Activated CD8-positive, alpha-beta memory T cell treated with anti-CD3 and anti-CD28 coated beads, Interleukin-2, amount 10 ng/mL, durations not matched to agents 7 days and 5 days (primary cell): ENCODE results near the gene AHNAK2. TPM values are rescaled to one million over a fixed set of nuclear protein-coding genes. Genes with fewer than 3 reads are reported as not detected.

Source experiments
- ATAC-seq: fragments of 150-1000 bp; cut with Tn5 transposase; one replicate; pipeline ENCODE4 v1.10.0; 2021; ENCODE audit warnings: moderate library complexity
- CTCF ChIA-PET: fragments of 350-600 bp; sonication (Branson Sonifier 250); formaldehyde crosslinking; loops from one replicate; lab custom pipeline; 2021; ENCODE audit warnings: antibody characterized with exemption; lab: Charles Lee
- DNase-seq: peaks from one replicate; pipeline ENCODE4 v3.0.0-alpha.2; 2020
- H3K27ac Mint-ChIP-seq: one replicate; pipeline ENCODE4 v1.8.0; 2021; ENCODE audit warnings: mild to moderate bottlenecking, mixed read lengths
- H3K27me3 Mint-ChIP-seq: one replicate; pipeline ENCODE4 v1.8.0; 2021; ENCODE audit warnings: mixed read lengths
- H3K36me3 Mint-ChIP-seq: one replicate; pipeline ENCODE4 v1.8.0; 2021; ENCODE audit warnings: mild to moderate bottlenecking, mixed read lengths
- H3K4me1 Mint-ChIP-seq: one replicate; pipeline ENCODE4 v1.8.0; 2021; ENCODE audit warnings: mixed read lengths
- H3K4me3 Mint-ChIP-seq: one replicate; pipeline ENCODE4 v1.8.0; 2021; ENCODE audit warnings: mild to moderate bottlenecking, moderate library complexity, mixed read lengths
- H3K9me3 Mint-ChIP-seq: one replicate; pipeline ENCODE4 v1.8.0; 2022; ENCODE audit warnings: low read depth, mixed read lengths
- total RNA-seq, 2 experiments: library from RNA; stranded (reverse); gene quantifications; one replicate each; pipeline ENCODE4 v1.2.3, GENCODE V29; 2021

AHNAK2 gene
- total RNA-seq, 2 experiments from 2014 or later: not detected

DNA sequence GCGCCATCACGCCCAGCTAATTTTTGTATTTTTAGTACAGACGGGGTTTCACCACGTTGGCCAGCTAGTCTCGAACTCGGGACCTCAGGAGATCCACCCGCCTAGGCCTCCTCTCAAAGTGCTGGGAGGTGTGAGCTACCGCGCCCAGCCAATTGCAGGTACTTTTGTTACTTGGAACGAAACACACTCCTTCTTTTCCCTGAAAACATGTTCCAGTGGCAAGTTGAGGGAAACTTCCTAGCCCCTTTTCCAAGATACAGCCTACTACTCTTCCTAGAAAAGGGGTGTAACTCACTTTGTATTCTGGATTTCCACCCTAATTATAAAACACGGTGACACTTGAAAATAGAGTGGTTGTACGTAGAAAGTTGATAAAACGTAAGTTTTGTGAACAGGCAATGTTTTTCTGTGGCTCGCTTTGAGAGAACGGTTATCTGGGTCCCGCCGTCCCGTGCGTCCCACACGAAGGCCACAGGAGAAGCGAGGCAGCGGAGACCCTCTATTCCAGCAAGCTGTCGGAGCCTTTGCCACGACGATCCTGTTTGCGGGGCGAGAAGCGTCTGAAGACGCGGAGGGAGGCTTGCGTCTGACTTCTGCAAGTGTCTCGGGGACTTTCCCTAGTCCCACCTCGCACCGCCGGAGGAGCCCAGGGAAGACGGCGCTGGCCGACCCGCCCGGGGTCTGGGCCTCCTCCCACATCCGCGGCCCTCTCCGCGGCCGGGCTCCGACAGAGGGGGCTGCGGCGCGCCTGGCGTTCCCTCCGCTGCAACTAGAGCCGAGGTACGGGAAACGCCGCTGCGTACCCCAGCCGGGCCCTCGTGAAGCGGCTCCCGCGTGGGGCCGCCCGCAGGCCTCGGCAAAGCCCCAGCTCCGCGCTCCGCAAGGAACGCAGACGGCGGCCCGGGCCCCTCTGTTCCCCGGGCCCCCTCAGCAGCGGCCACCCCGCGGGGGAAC, 42.0 kb upstream of the AHNAK2 start:
- no peaks in the 10 kb centered on the region for H3K9me3 Mint-ChIP-seq
- peaks cover 42% of the 10 kb centered on the region for H3K36me3 Mint-ChIP-seq
- ATAC-seq: peak; percentile 7
- CTCF ChIA-PET: interaction anchor here (0.8 to 7.2 kb wide), 17 partner anchors 11 to 462 kb away, joined by 3 to 96 read pairs (median 4); no protein-coding TSS in a partner anchor
- peaks cover 73% of the 10 kb centered on the region for H3K4me1 Mint-ChIP-seq
- no peaks in the 10 kb centered on the region for H3K27me3 Mint-ChIP-seq
- H3K27ac Mint-ChIP-seq: peak overlapping the region; percentile 89
- peak overlapping the region; percentile 98 for H3K4me3 Mint-ChIP-seq
- peak; percentile 76 for DNase-seq

DNA sequence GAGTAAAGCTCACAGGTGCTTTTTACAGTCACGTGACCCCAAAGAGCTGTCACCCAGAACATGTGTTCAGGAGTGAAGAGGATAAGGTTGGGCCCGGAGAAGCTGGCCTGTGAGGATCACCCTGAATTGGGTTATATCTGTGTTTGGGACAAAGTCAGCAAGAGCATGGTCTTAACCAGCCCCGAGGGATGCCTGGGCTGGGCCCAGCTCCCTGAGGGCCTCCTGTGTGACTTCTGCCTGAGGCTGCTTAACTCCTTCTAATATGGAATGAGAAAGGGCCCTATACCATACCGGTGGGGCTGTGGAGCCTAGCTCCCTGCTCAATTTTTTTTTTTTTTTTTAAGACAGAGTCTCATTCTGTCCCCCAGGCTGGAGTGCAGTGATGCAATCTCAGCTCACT, 40.2 kb upstream of the AHNAK2 start:
- H3K4me1 Mint-ChIP-seq: peaks cover 77% of the 10 kb centered on the region
- peaks cover 47% of the 10 kb centered on the region for H3K36me3 Mint-ChIP-seq
- ATAC-seq: no peak
- no peaks in the 10 kb centered on the region for H3K27me3 Mint-ChIP-seq
- H3K4me3 Mint-ChIP-seq: peak overlapping the region; percentile 98
- no peaks in the 10 kb centered on the region for H3K9me3 Mint-ChIP-seq
- no peak for DNase-seq
- peak overlapping the region; percentile 89 for H3K27ac Mint-ChIP-seq
- CTCF ChIA-PET: interaction anchor here (0.8 to 7.2 kb wide), 11 partner anchors 9 to 464 kb away, joined by 3 to 96 read pairs (median 4); partner anchors contain the start of gene CLBA1

DNA sequence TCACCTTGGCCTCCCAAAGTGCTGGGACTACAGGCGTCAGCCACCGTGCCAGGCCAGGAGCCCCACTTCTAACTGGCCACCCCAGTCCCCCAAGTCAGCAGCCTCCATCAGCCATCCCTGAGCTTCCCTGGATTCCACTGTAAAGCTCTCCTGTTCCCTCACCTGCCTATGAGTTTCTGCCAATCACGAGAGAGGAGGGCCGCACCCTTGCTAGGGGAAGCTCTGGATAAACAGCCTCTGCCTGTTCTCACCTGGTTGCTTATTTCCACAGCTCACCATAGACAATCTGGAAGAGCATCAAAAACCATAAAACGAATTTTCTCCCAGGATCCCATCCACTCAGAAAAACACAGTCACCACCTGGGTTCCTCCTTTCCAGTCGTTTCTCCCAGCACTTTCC, 37.7 kb upstream of the AHNAK2 start:
- peak overlapping the region; percentile 42 for H3K27ac Mint-ChIP-seq
- CTCF ChIA-PET: interaction anchor here (1.0 to 7.2 kb wide), 2 partner anchors 28 to 39 kb away, joined by 3 to 96 read pairs; no protein-coding TSS in a partner anchor

DNA sequence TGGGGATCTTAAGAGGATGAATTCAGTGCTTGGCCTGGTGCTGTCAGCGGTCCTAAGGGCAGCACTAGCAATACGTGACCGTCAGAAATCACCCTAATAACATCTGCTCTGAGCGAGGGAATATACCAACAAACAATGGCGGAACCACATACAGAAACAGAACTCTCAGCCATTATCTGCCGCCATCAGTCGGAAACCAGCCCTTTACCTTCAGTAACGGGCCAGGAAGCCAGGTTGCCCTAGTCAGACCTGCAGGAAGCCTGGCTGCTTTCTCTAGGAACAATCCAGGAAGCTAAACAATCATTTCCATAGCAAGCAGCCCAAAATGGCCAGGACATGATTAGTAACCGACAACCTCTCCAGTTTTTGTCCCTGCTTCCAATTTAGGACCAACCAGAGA, 37.1 kb upstream of the AHNAK2 start:
- H3K4me3 Mint-ChIP-seq: peak overlapping the region; percentile 41
- no peaks in the 10 kb centered on the region for H3K9me3 Mint-ChIP-seq
- peak overlapping the region; percentile 42 for H3K27ac Mint-ChIP-seq
- ATAC-seq (peak; percentile 32), DNase-seq (no peak)
- H3K4me1 Mint-ChIP-seq: peaks cover 68% of the 10 kb centered on the region
- H3K36me3 Mint-ChIP-seq: peaks cover 63% of the 10 kb centered on the region
- H3K27me3 Mint-ChIP-seq: no peaks in the 10 kb centered on the region
- CTCF ChIA-PET: interaction anchor here (7.2 kb wide), 1 partner anchor 29 kb away, joined by 96 read pairs; no protein-coding TSS in a partner anchor

More for the DNA sequence above, 37.7 kb upstream of the AHNAK2 start:
- ATAC-seq: no peak
- peaks cover 68% of the 10 kb centered on the region for H3K4me1 Mint-ChIP-seq
- no peaks in the 10 kb centered on the region for H3K27me3 Mint-ChIP-seq
- H3K36me3 Mint-ChIP-seq: peaks cover 59% of the 10 kb centered on the region
- no peaks in the 10 kb centered on the region for H3K9me3 Mint-ChIP-seq
- peak overlapping the region; percentile 41 for H3K4me3 Mint-ChIP-seq
- no peak for DNase-seq

DNA sequence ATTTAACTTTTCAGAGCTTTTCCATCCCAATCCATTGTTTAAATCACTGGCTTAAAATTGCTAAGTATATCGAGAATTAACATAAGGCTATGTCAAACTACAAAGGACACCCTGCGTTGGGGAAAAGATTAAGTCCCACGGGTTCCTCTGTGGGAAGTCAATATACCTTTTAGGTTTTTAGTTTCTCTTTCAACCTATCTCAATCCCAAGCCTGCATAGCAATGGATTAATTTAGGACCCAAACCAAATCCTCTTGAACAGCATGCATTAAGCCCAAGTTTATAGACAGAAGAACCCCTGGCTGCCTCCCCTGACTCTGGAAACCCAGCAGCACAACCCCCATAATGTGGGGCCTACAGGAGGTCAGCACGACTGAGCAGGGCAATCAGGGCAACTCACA, 36.5 kb upstream of the AHNAK2 start:
- Mint-ChIP-seq H3K36me3 (peaks cover 62% of the 10 kb centered on the region), H3K27ac (peak overlapping the region; percentile 42), H3K9me3 (no peaks in the 10 kb centered on the region), H3K4me1 (peaks cover 68% of the 10 kb centered on the region), H3K27me3 (no peaks in the 10 kb centered on the region), H3K4me3 (peak overlapping the region; percentile 7)
- ATAC-seq: no peak
- no peak for DNase-seq
- CTCF ChIA-PET: interaction anchor here (1.2 to 1.8 kb wide), 2 partner anchors 11 to 20 kb away, joined by 3 to 4 read pairs; no protein-coding TSS in a partner anchor

DNA sequence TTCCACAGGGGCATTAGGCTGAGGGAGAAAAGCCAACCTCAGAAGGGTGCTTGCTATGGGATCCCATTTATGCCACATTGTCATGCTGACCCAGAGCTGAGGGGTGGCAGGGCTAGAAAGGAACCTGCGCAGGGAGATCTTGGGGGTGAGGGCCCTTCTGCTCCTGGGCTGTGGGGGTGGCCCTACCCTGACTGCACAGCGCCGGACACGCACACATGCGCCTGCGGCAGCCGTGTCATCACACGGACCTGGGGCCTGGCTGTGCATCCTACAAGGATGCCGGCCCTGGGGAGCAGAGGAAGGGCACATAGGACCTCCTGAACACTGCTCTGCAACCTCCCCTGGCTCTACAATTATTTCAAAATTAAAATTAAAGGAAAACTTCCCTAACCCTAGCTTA, 35.9 kb upstream of the AHNAK2 start:
- Mint-ChIP-seq H3K36me3 (peaks cover 58% of the 10 kb centered on the region), H3K4me1 (peaks cover 62% of the 10 kb centered on the region), H3K27me3 (no peaks in the 10 kb centered on the region), H3K27ac (peak overlapping the region; percentile 44), H3K4me3 (no peak overlapping the region), H3K9me3 (no peaks in the 10 kb centered on the region)
- DNase-seq (no peak), ATAC-seq (no peak)
- CTCF ChIA-PET: interaction anchor here (1.2 to 1.8 kb wide), 2 partner anchors 12 to 21 kb away, joined by 3 to 4 read pairs; no protein-coding TSS in a partner anchor

DNA sequence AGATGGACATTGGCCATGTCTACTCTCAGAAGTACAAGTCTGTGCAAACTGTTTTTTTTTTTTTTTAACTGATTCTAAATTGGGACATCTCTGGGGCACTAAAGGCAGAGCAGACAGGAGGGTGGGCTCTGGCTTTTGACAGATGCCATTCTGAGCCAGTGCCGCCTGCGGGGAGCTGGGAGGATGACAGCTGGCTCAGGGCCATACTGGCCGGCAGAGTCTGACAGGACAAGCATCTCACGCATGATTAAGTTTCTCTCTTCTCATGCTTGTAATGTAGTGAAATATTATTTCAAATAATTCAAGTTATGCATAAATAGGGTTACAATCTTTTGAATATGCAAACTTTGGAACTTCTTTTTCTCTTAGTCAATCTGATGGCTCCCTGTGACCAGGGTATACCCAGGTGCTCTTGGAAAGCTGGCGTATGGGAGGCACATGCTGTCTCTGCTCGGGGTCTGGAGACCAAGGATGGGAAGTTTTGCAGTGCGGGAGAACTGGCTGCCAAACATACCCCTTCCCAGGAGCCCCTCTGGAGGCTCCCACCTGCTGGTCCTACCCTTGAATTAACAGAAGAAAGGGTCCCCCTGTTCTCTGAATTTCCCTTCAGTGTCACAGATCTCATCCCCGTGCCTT, 35.1 kb upstream of the AHNAK2 start:
- no peaks in the 10 kb centered on the region for H3K9me3 Mint-ChIP-seq
- H3K4me1 Mint-ChIP-seq: peaks cover 54% of the 10 kb centered on the region
- peak overlapping the region; percentile 63 for H3K27ac Mint-ChIP-seq
- CTCF ChIA-PET: interaction anchor here (1.2 to 1.8 kb wide), 2 partner anchors 12 to 22 kb away, joined by 3 to 4 read pairs; no protein-coding TSS in a partner anchor
- ATAC-seq: no peak
- H3K4me3 Mint-ChIP-seq: no peak overlapping the region
- DNase-seq: no peak
- no peaks in the 10 kb centered on the region for H3K27me3 Mint-ChIP-seq
- H3K36me3 Mint-ChIP-seq: peaks cover 52% of the 10 kb centered on the region

DNA sequence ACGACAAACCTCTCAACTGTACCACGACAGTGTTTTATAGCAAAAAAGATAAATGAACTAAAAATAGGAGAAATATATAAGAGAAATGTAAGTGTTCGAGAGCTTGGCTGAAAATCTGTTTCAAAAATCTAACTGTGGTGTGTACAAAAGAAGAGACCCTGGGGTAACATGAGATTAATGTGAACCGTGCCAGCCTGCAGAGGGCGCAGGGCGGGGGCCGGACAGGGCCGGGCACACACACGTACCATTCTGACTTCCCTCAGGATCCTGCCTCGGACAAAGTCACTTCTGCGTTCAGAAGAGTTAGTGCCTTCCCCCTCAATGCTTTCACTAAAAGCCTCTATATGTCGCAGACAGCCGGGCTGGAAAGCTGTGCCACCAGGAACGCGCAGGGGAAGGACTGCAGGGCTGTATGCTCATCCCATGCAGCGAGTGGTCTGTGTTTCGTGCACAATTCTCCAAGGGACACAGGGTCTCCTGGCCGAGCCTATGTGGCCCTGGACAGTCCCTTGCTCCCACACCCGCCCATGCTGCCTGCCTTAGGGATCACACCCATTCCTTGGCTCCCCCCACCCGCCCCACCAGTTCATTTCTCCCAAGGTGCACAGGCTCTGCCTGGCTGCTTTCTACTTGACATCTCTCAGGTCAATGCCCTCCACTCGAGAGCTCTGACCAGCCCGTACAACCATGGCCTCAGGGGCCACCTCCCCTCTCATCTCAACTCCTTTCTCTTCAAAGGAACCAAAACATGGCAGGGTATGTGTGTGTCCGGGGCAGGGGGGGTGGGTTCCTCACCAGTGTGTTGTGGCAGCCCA, 34.2 kb upstream of the AHNAK2 start:
- DNase-seq (no peak), ATAC-seq (no peak)
- no peak overlapping the region for H3K4me3 Mint-ChIP-seq
- peaks cover 47% of the 10 kb centered on the region for H3K4me1 Mint-ChIP-seq
- no peaks in the 10 kb centered on the region for H3K9me3 Mint-ChIP-seq
- no peaks in the 10 kb centered on the region for H3K27me3 Mint-ChIP-seq
- H3K36me3 Mint-ChIP-seq: peaks cover 51% of the 10 kb centered on the region
- CTCF ChIA-PET: no interaction called here
- no peak overlapping the region for H3K27ac Mint-ChIP-seq

DNA sequence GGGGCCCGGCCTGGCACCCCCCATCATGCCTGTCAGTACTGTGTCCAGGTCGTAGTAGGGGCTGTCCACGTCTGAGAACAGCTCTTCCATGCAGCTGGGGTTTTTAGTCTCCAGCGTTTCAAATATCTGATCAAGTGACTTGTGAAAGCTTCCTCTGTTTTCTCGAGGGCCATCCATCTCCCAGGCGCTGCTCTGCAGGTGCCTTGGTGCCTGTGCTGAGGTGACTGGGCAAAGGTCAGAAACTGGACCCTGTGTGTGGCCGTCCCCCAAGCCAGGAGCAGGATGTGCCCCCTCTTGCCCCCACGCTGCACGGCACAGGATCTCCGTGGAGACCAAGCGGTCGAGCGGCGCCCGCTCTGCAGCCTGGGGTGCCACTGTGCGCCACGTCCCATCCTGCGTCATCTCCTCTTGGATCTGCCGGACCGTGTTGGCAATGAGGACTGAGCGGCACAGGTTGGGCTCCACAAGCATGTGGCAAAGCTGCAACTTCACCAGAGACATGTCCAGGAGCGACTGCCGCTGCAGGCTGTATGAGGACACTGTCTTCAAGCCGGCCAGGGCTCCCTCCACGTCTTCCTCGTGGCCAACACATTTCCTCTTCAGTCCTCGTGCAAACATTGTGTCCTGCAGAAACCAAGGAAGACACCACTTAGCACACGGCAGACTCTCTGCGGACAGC, 33.3 kb upstream of the AHNAK2 start:
- H3K27me3 Mint-ChIP-seq: no peaks in the 10 kb centered on the region
- peaks cover 49% of the 10 kb centered on the region for H3K36me3 Mint-ChIP-seq
- H3K4me3 Mint-ChIP-seq: no peak overlapping the region
- DNase-seq: no peak
- no peak overlapping the region for H3K27ac Mint-ChIP-seq
- ATAC-seq: no peak
- CTCF ChIA-PET: no interaction called here
- H3K9me3 Mint-ChIP-seq: no peaks in the 10 kb centered on the region
- H3K4me1 Mint-ChIP-seq: peaks cover 38% of the 10 kb centered on the region

DNA sequence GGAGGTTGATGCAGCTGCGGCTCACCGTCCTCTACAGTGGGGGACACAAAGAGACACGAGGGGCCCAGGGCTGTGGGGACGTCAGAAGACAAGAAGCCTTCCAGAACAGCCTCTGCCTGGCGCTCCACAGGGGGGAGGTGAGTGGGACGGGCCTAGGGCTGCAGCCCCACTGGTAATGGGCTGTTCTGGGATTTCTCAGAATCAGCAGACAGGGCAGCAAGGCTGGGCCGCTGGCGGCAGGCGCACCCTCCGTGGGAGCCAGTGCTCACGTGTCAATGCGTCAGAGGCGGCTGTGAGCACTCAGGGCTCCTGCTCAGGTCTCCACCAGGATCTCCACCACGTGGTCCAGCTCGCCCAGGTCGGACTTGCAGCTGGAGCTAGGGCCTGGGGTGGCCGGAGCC, 32.7 kb upstream of the AHNAK2 start:
- no peaks in the 10 kb centered on the region for H3K9me3 Mint-ChIP-seq
- DNase-seq (no peak), ATAC-seq (no peak)
- H3K4me3 Mint-ChIP-seq: no peak overlapping the region
- no peak overlapping the region for H3K27ac Mint-ChIP-seq
- H3K36me3 Mint-ChIP-seq: peaks cover 45% of the 10 kb centered on the region
- CTCF ChIA-PET: no interaction called here
- H3K4me1 Mint-ChIP-seq: peaks cover 33% of the 10 kb centered on the region
- no peaks in the 10 kb centered on the region for H3K27me3 Mint-ChIP-seq

DNA sequence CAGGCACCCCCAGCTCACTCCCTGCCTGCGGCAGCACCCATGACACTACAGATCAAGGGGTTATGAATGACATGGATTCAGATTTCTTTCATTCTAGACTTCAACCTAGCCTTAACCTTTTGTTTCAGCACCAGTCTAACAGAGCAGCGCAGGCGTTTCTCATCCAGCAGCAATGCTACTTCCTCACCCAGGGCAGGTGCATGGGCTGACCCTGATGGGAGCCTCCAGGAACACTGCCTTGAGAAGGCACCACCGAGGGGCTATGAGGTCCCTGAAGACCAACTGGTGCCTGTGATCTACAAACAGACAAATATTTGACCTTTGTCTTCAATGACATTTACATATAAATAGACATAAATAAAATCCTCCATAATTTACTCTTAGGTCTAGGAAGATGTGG, 31.9 kb upstream of the AHNAK2 start:
- H3K27ac Mint-ChIP-seq: no peak overlapping the region
- ATAC-seq: no peak
- CTCF ChIA-PET: interaction anchor here (1.4 kb wide), 1 partner anchor 9 kb away, joined by 4 read pairs; no protein-coding TSS in a partner anchor

DNA sequence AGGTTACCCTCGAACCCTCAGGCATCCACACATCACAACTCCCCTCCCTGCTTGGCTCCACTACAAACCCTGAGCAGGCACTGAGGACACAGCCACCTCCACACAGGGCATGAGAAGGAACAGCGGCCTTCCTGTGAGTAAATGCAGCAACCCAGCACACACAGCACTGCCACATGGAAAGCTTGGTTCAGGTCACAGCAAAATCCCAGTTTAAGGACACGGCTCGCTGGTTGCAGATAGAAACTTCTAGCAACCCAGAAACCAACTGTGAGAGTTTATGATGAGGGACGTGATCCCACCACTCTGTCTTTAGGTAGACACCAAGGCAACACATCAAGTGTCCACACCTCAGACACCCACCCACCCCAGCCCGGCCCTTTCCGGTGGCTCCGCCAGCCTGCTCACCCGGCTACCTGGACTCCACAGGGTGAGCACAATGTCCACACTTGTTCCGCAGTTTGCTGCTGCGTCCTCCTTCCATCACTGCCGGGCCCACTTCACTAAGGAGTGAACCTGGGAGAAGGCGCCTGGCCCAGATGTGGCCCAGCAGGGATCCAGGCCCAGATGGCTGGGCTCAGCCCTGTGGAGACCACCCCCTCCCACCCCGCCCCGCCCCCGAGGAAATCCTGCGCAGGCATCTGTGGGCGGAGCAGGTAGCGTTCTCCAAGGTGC, 29.6 kb upstream of the AHNAK2 start:
- Mint-ChIP-seq H3K27ac (no peak overlapping the region), H3K27me3 (no peaks in the 10 kb centered on the region), H3K4me1 (peaks cover 5% of the 10 kb centered on the region), H3K9me3 (no peaks in the 10 kb centered on the region), H3K36me3 (peaks cover 35% of the 10 kb centered on the region), H3K4me3 (no peak overlapping the region)
- no peak for DNase-seq
- no peak for ATAC-seq
- CTCF ChIA-PET: interaction anchor here (1.5 to 2.5 kb wide), 2 partner anchors 12 to 38 kb away, joined by 4 to 10 read pairs; no protein-coding TSS in a partner anchor

More for the DNA sequence above, 31.9 kb upstream of the AHNAK2 start:
- H3K36me3 Mint-ChIP-seq: peaks cover 40% of the 10 kb centered on the region
- DNase-seq: no peak
- H3K4me3 Mint-ChIP-seq: no peak overlapping the region
- no peaks in the 10 kb centered on the region for H3K9me3 Mint-ChIP-seq
- peaks cover 25% of the 10 kb centered on the region for H3K4me1 Mint-ChIP-seq
- H3K27me3 Mint-ChIP-seq: no peaks in the 10 kb centered on the region
